DMS114 treated with DMSO at 0.1 percent for 48 hours (cell line): ENCODE data around the gene MAP4K4.

Experiments
- DNase-seq: peaks from one replicate; lab custom pipeline; 2025; ENCODE audit not compliant: unreplicated experiment; lab: John Stamatoyannopoulos, UW

Gene MAP4K4

DNA sequence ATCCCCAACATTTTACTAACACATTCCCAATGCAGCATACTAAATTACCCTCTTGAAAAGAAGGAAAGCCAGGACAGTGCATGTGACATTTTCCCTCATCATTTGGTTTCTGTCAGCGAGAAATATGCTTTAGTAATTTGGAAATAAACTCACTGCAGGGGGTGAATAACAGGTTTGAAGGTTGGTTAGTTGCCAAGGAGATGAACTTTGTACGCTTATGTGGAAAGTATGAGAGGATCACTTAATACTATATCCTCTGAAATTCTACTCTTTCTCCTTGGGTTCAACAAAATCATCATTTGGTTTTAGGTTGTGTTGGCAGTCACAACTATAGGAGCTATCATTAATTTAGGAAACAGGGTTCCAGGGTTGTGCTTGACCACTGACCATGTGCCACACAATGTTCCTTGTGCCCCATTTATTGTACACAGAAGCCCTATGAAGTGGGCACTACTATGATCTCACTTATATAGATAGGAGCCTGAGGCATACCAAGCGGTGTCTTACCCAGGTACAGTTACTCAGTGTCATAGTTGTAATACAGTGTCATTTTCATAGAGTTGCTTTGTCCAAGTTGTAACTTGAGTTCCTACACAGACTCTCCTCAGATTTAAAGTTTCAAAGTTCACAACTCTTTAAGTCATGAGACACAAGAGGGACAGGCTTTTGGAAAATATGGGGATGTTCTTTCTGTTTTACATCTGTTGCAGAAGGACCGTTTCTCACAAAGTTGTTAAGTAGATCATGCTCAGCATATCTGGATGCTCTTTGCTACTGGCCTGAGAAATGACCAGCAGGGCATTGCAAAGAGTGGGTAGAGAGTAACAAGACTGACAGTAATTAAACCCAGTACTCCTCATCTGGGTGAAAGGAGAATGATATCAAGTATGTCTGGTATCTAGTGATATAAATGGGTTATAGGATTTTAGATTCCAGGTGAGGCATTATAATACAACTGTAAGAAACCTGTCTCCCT lies 91.8 kb downstream of the MAP4K4 start:
- no peak for DNase-seq

DNA sequence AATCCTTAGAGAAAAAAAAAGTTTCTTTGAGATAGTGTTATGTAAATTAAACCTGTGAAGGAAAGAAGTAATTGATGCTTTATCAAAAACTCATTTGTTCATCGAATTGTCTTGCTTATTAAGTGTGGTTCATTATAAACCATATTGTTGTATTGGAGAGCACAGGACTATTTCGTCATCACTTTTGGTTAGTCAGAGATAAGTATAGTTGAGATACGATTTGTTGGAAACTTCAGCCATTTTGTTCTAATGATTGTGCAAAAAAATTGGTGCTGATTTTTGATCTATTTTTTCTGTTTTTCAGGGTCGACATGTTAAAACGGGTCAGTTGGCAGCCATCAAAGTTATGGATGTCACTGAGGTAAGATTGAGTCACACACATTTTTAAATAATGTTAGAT lies 92.9 kb downstream of the MAP4K4 start:
- DNase-seq: no peak

GRCh38 chr2:101790857-101791256 lies 93.3 kb downstream of the MAP4K4 start:
- DNase-seq: no peak

DNA sequence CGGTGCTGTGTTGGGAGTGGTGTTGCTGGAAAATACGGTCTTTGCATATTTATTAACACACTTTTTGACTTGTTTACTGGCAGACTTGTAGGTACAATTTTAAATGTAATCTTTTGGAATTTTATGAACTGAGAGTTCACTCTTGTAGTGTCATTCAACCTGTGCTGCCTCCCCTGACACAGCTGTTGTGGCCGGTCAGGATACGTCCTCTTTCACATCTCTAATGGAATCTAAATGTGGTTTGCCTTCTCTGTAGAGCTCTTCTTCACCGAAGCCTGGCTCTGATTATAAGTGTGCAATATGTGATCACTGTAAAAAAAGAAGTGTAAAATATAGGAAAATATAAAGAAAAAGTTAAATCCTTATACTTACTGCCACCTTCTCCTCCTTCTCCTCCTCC lies 94.7 kb downstream of the MAP4K4 start:
- DNase-seq: no peak

DNA sequence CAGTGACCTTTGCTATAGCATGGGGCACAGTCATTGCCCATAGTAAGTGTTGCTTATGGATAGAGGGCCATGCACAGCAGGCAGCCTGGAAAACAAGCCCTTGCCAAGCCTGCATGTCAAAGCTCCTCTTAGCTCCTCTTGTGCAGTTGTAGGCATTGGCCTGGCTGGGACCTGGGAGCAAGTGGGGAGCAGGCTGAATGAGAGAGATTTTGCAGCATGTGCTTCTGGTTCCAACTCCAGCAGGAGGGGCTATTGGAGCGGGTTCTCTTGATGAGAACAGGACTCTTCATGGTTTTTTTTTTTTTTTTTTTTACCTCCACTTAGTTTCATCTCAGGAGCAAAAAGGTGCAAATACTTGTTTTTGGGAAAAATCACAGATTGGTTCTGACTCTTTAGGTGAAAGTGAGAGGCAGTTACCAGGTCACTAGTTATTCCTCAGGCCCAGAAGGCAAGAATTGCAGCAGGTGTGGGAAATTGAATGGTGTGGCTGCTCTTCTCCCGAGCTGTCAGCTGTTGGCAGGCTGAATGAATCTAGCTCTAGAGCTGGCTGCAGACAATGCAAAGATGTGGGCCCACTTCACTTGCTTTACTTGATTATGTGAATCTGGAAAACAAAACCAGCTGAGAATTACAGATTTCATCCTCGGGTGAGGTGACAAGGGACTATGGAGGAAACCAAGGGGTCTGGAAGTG lies 95.9 kb downstream of the MAP4K4 start:
- no peak for DNase-seq

DNA sequence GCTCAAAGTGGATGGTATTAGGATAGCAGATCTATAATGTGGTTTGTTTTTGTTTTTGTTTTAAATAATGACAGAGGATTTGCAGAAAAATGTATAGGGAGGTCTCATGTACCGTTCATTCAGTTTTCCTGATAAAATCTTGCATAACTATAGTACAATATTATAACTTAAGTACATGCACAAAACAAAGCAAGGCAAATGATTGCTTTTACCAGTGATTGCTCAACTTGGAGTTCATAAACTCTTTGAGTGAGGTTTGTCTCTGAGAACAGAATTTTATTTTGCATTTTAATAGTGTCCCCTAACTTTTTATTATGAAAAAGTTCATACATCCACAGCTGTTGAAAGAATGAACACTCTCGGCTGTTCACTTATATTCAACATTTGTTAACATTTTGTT lies 96.6 kb downstream of the MAP4K4 start:
- no peak for DNase-seq

- no peak for DNase-seq
These were observed 97.5 kb downstream of the MAP4K4 start for GRCh38 chr2:101795033-101795432.

- no peak for DNase-seq
These were observed 99.5 kb downstream of the MAP4K4 start for GRCh38 chr2:101796825-101797600.

GRCh38 chr2:101801496-101801895 lies 104.0 kb downstream of the MAP4K4 start:
- DNase-seq: no peak

GRCh38 chr2:101802329-101802728 lies 104.8 kb downstream of the MAP4K4 start:
- no peak for DNase-seq

- no peak for DNase-seq
These were observed 105.6 kb downstream of the MAP4K4 start for GRCh38 chr2:101803128-101803527.

- no peak for DNase-seq
These were observed 106.6 kb downstream of the MAP4K4 start for GRCh38 chr2:101803945-101804696.

GRCh38 chr2:101805152-101806088 lies 107.9 kb downstream of the MAP4K4 start:
- no peak for DNase-seq

DNA sequence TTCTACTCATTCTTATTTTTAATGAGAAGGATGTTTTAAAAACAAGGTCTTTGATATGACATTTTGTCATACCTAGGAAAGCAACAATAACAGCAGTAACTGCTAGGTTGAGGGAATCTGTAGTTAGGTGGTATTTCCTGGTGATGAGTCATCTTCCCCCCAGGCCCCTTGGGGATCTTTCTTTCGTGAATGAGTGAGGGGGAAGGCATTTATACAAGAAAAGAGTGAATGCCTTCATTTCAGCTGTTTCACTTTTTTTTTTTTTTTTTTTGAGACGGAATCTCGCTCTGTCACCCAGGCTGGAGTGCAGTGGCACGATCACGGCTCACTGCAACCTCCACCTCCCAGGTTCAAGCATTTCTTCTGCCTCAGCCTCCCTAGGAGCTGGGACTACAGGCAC lies 108.6 kb downstream of the MAP4K4 start:
- no peak for DNase-seq

DNA sequence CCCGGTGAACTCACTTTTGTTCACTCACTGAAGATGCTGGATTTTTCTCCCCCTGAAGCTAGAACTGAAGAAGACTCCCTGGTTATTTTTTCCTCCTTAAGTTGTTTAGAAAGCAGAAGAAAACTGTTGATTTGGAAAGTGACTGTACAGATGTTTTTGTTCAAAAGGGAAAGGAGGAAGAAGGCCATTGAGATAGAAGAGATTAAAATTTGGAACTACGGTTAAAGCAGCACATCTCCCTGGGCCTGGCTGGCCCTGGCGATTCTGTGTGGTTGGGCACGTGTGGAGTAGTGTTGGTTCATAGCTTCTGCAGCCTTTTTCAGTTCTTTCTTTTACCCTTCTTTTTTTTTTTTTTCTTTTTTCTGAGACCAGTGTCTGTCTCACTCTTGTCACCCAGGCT lies 109.2 kb downstream of the MAP4K4 start:
- DNase-seq: no peak

DNA sequence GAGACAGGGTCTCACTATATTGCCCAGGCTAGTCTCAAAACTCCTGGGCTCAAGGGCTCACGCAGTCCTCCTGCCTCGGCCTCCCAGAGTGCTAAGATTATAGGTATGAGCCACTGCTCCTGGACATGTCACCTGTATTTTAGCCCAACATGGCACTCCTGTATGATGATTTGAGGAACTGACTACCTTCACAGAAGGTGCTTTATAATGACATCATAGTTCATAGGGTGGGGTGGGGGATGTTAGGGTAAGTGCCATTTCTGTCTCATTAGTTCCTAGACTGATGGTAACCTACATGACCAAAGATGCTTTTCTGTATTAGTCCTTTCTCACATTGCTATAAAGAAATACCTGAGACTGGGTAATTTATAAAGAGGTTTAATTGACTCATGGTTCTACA lies 109.7 kb downstream of the MAP4K4 start:
- DNase-seq: no peak

- no peak for DNase-seq
These were observed 110.6 kb downstream of the MAP4K4 start for GRCh38 chr2:101808006-101808562.

- no peak for DNase-seq
These were observed 112.2 kb downstream of the MAP4K4 start for GRCh38 chr2:101809698-101810097.

DNA sequence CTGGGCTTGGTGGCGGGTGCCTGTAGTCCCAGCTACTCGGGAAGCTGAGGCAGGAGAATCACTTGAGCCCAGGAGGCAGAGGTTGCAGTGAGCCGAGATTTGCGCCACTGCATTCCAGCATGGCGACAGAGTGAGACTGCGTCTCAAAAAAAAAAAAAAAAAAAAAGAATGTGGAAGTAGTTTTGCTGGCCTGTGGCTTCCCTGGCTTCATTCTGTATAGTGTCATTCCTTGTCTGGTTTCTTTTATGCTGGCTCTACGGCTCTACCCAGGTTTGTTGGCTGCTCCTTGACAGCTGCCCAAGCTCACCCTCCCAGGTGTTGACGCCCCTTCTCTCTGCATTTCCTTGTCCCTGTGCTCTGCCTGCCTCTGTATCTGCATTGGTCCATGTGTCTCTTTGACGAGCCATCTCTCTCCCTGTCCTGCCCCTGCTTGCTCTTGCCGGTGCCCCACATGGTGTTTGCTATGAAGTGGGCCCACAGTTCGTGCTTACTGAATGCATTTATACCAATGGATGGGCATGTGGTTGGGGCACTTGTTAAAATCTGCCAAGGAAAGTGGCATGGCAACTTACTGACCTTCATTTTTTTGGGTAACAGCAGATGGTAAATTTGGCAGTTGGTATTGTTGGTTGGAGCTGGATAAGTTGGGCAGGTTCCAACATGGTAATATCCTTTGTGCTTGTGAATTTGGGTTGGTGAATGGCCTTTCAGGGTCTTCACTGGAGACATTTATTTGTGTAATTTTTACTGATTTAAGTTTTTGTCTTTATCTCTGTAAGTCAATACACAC lies 113.9 kb downstream of the MAP4K4 start:
- no peak for DNase-seq
